LNCaP clone FGC (cell line): ENCODE data around the gene OR10AG1.

Experiments
- DNase-seq: peaks from one replicate; pipeline ENCODE4 v3.0.0-alpha.2; 2011; ENCODE audit warnings: low read depth
- H3K4me3 ChIP-seq: 2 replicates; pipeline ENCODE4 v1.5.1; 2011; ENCODE audit warnings: mild to moderate bottlenecking, low read depth, low read length, control low read depth
- TF ChIP-seq, protein P1 (sequence below): IDR thresholded peaks from 2 replicates; pipeline ENCODE4 v1.5.1; 2012; ENCODE audit warnings: mild to moderate bottlenecking; ENCODE audit not compliant: control insufficient read depth, insufficient read depth; ENCODE audit errors: extremely low read depth

OR10AG1 gene, protein sequence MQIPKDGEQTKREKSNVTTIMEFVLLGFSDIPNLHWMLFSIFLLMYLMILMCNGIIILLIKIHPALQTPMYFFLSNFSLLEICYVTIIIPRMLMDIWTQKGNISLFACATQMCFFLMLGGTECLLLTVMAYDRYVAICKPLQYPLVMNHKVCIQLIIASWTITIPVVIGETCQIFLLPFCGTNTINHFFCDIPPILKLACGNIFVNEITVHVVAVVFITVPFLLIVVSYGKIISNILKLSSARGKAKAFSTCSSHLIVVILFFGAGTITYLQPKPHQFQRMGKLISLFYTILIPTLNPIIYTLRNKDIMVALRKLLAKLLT

DNA sequence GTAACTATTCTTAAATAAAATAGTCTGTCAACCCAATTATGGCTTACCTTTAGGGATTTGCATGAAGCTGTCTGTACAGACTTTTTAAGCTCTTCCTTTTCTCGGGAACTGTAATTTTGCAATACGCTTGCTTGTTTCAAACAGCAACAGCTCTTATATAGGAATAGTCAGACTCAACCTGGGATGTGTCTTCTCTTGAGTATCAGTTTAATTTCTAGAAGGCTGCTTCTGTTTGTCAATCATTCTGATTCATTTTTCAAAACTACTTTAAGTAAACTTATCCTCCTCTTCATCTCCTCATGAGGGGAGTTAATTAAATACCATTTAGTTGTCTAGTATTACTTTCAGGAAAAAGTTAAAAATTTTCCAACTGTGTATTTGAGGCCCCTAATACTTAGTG is at the start of gene OR10AG1:
TSS of gene OR10AG1 (minus strand) at position 101 of the 400 bp plus-strand sequence. CDS start at position 63, 38 bp downstream.
- TF ChIP-seq, protein P1, sequence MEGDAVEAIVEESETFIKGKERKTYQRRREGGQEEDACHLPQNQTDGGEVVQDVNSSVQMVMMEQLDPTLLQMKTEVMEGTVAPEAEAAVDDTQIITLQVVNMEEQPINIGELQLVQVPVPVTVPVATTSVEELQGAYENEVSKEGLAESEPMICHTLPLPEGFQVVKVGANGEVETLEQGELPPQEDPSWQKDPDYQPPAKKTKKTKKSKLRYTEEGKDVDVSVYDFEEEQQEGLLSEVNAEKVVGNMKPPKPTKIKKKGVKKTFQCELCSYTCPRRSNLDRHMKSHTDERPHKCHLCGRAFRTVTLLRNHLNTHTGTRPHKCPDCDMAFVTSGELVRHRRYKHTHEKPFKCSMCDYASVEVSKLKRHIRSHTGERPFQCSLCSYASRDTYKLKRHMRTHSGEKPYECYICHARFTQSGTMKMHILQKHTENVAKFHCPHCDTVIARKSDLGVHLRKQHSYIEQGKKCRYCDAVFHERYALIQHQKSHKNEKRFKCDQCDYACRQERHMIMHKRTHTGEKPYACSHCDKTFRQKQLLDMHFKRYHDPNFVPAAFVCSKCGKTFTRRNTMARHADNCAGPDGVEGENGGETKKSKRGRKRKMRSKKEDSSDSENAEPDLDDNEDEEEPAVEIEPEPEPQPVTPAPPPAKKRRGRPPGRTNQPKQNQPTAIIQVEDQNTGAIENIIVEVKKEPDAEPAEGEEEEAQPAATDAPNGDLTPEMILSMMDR = no peak
- no peak within 1 kb of the TSS for H3K4me3 ChIP-seq
- no peak for DNase-seq

DNA sequence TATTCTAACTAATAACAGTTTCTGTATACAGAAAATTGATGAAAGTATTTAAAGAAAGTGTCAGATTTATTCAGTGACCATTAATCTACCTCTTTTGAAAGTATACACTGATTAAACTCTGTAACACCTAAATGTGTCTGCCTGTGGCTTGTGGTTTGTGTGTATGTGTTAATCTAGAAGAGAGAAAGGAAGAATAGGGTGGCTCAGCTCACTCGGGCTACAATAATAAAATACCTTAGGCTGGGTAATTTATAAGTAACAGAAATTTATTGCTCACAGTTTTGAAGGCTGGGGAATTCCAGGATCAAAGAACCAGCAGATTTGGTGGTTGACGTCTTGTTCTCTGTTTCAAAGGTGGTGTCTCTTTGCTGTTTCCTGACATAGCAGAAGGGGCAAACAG is 44.1 kb upstream of the OR10AG1 start:
- no peak for DNase-seq
- no peak overlapping the region for H3K4me3 ChIP-seq
- TF ChIP-seq, protein P1 = no peak

DNA sequence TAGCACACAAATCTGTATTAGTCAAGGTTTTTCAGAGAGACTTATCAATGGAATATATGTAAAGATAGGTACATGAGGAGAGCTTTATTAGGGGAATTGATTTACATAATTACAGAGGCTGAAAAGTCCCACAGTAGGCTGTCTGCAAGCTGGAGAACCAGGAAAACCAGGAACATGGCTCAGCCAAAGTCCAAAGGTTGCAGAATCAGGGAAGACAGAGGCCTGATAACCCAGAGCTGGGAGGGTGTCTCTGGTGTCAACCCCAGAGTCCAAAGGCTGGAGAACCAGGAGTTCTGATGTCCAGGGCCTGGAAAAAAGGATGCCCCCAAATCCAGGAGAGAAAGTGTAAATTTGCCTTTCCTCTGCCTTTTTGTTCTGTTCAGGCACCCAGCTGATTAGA is 41.0 kb upstream of the OR10AG1 start:
- TF ChIP-seq, protein P1 = no peak
- H3K4me3 ChIP-seq = no peak overlapping the region
- no peak for DNase-seq

DNA sequence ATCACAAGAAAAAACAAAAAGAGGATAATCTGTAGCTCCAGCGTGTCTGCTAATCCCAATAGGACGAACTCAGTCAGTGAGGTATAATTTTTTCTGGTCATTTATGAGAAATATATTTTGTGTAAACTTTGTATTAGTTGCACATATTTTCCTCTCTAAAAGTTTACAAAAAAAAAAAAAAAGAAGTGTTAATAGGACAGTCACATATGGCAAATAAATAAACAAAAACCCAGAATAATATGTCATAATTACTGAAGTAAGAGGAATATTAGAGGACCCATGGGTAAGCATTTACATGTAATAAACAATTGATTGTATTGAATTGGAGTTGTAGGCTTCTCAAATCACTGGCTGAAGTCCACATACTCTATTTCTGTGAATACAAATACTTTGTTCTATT is 24.8 kb upstream of the OR10AG1 start, which contains the start of gene OR5F1:
TSS of gene OR5F1 (minus strand) at position 101 of the 400 bp plus-strand sequence. CDS start at position 101, 0 bp downstream.
- H3K4me3 ChIP-seq = no peak within 1 kb of the TSS
- DNase-seq = no peak
- TF ChIP-seq, protein P1 = no peak

DNA sequence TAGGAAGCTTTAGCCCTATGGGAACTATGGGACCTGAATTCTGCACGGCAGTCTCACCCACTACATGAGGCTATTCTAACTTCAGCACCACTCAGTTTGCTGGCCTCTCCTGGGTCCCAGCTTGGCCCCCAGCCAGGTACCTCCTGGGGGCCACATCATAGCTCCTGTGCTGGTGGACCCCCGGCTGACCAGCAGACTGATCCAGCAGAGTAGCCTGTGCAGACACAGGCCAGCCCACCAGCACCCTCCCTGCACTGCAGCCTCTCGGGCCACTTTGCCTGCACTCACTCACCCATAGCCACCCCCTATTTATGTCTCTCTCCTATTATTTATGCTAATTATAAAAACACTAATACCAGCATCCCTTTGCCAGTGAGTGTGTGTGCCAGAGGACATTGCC is 1.2 kb upstream of the OR10AG1 start:
- DNase-seq = no peak
- no peak overlapping the region for H3K4me3 ChIP-seq
- TF ChIP-seq, protein P1 = no peak

DNA sequence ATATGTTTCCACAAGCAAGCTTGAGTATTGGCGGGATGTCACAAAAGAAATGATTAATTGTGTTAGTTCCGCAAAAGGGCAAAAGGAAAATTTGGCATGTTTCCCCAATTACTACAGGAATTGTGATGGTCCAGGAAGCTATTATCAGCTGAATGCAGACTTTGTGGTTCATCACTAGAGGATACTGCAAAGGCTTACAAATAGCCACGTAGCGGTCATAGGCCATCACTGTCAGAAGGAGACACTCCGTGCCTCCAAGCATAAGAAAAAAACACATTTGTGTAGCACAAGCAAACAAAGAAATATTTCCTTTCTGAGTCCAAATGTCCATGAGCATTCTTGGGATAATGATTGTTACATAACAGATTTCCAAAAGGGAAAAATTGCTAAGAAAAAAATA is 1.8 kb downstream of the OR10AG1 start:
- H3K4me3 ChIP-seq = no peak overlapping the region
- DNase-seq = no peak
- TF ChIP-seq, protein P1 = no peak

DNA sequence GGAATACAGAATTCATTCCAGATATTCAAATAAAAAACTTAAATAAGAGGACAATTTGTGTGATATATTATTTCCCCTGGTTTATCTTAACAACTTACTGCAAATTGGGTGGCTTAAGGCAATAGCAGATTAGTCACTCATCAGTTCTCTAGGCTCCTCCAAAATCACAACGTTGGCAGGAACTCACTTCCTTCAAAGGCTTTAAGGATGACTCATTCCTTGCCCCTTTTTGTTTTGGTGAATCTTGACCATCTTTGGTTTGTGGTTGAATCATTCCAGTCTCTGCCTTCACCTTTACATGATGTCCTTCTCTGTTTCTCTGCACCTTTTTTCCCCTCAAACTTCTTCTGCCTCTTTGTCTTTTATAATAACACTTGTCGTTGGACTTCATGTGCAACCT is 3.4 kb downstream of the OR10AG1 start:
- TF ChIP-seq, protein P1 = no peak
- no peak overlapping the region for H3K4me3 ChIP-seq
- no peak for DNase-seq
